Dendritic cell treated with granulocyte-macrophage colony-stimulating factor and Interleukin-4, amounts not matched to agents 40 ng/mL and 50 ng/mL, for 4 days (primary cell): ENCODE measurements around the gene LRP6.

ENCODE experiments used
- H3K27ac Mint-ChIP-seq: one replicate; pipeline ENCODE4 v1.8.0; 2022; ENCODE audit warnings: mild to moderate bottlenecking, mixed read lengths
- H3K27me3 Mint-ChIP-seq: one replicate; pipeline ENCODE4 v1.8.0; 2022; ENCODE audit warnings: mild to moderate bottlenecking, mixed read lengths
- H3K36me3 Mint-ChIP-seq: one replicate; pipeline ENCODE4 v1.8.0; 2022; ENCODE audit warnings: low read depth, mixed read lengths
- H3K4me1 Mint-ChIP-seq: one replicate; pipeline ENCODE4 v1.8.0; 2022; ENCODE audit warnings: low read depth, mixed read lengths
- H3K4me3 Mint-ChIP-seq: one replicate; pipeline ENCODE4 v1.8.0; 2022; ENCODE audit warnings: mild to moderate bottlenecking, moderate library complexity, mixed read lengths
- H3K9me3 Mint-ChIP-seq: one replicate; pipeline ENCODE4 v1.8.0; 2022; ENCODE audit warnings: mixed read lengths
- intact Hi-C: fragments of 100-400 bp; cut with micrococcal nuclease; formaldehyde crosslinking; loops from one replicate; pipeline ENCODE4 v1.15.0; 2022

Gene LRP6

GRCh38 chr12:12214635-12215131 lies 52.2 kb downstream of the LRP6 start:
- no peaks in the 10 kb centered on the region for H3K4me1 Mint-ChIP-seq
- H3K27ac Mint-ChIP-seq = no peak overlapping the region
- H3K9me3 Mint-ChIP-seq = no peaks in the 10 kb centered on the region
- no peak overlapping the region for H3K4me3 Mint-ChIP-seq
- peaks cover 2% of the 10 kb centered on the region for H3K27me3 Mint-ChIP-seq
- intact Hi-C loops = no loop called here
- no peaks in the 10 kb centered on the region for H3K36me3 Mint-ChIP-seq

GRCh38 chr12:12214201-12214600 lies 52.6 kb downstream of the LRP6 start:
- Mint-ChIP-seq H3K4me1 (no peaks in the 10 kb centered on the region), H3K36me3 (no peaks in the 10 kb centered on the region), H3K4me3 (no peak overlapping the region), H3K9me3 (no peaks in the 10 kb centered on the region), H3K27ac (no peak overlapping the region), H3K27me3 (peaks cover 2% of the 10 kb centered on the region)
- intact Hi-C loops = no loop called here

- Mint-ChIP-seq H3K36me3 (no peaks in the 10 kb centered on the region), H3K4me1 (no peaks in the 10 kb centered on the region), H3K27me3 (peaks cover under 1% of the 10 kb centered on the region), H3K9me3 (no peaks in the 10 kb centered on the region), H3K4me3 (no peak overlapping the region), H3K27ac (no peak overlapping the region)
- intact Hi-C loops = no loop called here
These were observed 54.1 kb downstream of the LRP6 start for GRCh38 chr12:12212769-12213168.

GRCh38 chr12:12210983-12211382 lies 55.9 kb downstream of the LRP6 start:
- H3K9me3 Mint-ChIP-seq = no peaks in the 10 kb centered on the region
- H3K4me3 Mint-ChIP-seq = no peak overlapping the region

GRCh38 chr12:12210416-12210815 lies 56.4 kb downstream of the LRP6 start:
- intact Hi-C loops = no loop called here
- no peaks in the 10 kb centered on the region for H3K4me1 Mint-ChIP-seq
- no peaks in the 10 kb centered on the region for H3K36me3 Mint-ChIP-seq
- H3K27me3 Mint-ChIP-seq = no peaks in the 10 kb centered on the region
- no peak overlapping the region for H3K27ac Mint-ChIP-seq
- no peaks in the 10 kb centered on the region for H3K9me3 Mint-ChIP-seq
- no peak overlapping the region for H3K4me3 Mint-ChIP-seq

More at GRCh38 chr12:12210983-12211382, 55.9 kb downstream of the LRP6 start:
- intact Hi-C loops = no loop called here
- H3K27me3 Mint-ChIP-seq = no peaks in the 10 kb centered on the region
- no peaks in the 10 kb centered on the region for H3K4me1 Mint-ChIP-seq
- H3K27ac Mint-ChIP-seq = no peak overlapping the region
- H3K36me3 Mint-ChIP-seq = no peaks in the 10 kb centered on the region

- Mint-ChIP-seq H3K27me3 (no peaks in the 10 kb centered on the region), H3K36me3 (no peaks in the 10 kb centered on the region), H3K27ac (no peak overlapping the region), H3K9me3 (no peaks in the 10 kb centered on the region), H3K4me1 (no peaks in the 10 kb centered on the region), H3K4me3 (no peak overlapping the region)
- intact Hi-C loops = no loop called here
These were observed 57.2 kb downstream of the LRP6 start for GRCh38 chr12:12209675-12210074.

GRCh38 chr12:12209043-12209442 lies 57.8 kb downstream of the LRP6 start:
- Mint-ChIP-seq H3K4me3 (no peak overlapping the region), H3K27ac (no peak overlapping the region), H3K27me3 (no peaks in the 10 kb centered on the region), H3K36me3 (no peaks in the 10 kb centered on the region), H3K4me1 (no peaks in the 10 kb centered on the region), H3K9me3 (no peaks in the 10 kb centered on the region)
- intact Hi-C loops = no loop called here

GRCh38 chr12:12207746-12208145 lies 59.1 kb downstream of the LRP6 start:
- no peaks in the 10 kb centered on the region for H3K36me3 Mint-ChIP-seq
- intact Hi-C loops = no loop called here
- H3K4me3 Mint-ChIP-seq = no peak overlapping the region
- H3K9me3 Mint-ChIP-seq = no peaks in the 10 kb centered on the region
- H3K4me1 Mint-ChIP-seq = no peaks in the 10 kb centered on the region
- H3K27me3 Mint-ChIP-seq = no peaks in the 10 kb centered on the region
- no peak overlapping the region for H3K27ac Mint-ChIP-seq

GRCh38 chr12:12206776-12207388 lies 60.0 kb downstream of the LRP6 start:
- intact Hi-C loops = no loop called here
- Mint-ChIP-seq H3K36me3 (no peaks in the 10 kb centered on the region), H3K27ac (no peak overlapping the region), H3K27me3 (no peaks in the 10 kb centered on the region), H3K9me3 (no peaks in the 10 kb centered on the region), H3K4me1 (no peaks in the 10 kb centered on the region), H3K4me3 (no peak overlapping the region)

GRCh38 chr12:12202747-12203146 lies 64.1 kb downstream of the LRP6 start:
- Mint-ChIP-seq H3K36me3 (no peaks in the 10 kb centered on the region), H3K4me1 (no peaks in the 10 kb centered on the region), H3K9me3 (peaks cover 9% of the 10 kb centered on the region), H3K27me3 (peaks cover 1% of the 10 kb centered on the region), H3K4me3 (no peak overlapping the region), H3K27ac (no peak overlapping the region)
- intact Hi-C loops = no loop called here

GRCh38 chr12:12202105-12202504 lies 64.7 kb downstream of the LRP6 start:
- Mint-ChIP-seq H3K27me3 (peaks cover 1% of the 10 kb centered on the region), H3K9me3 (peaks cover 14% of the 10 kb centered on the region), H3K36me3 (no peaks in the 10 kb centered on the region), H3K27ac (no peak overlapping the region), H3K4me1 (no peaks in the 10 kb centered on the region), H3K4me3 (no peak overlapping the region)
- intact Hi-C loops = no loop called here

GRCh38 chr12:12201274-12201758 lies 65.5 kb downstream of the LRP6 start:
- Mint-ChIP-seq H3K27me3 (peaks cover 1% of the 10 kb centered on the region), H3K4me3 (no peak overlapping the region), H3K4me1 (no peaks in the 10 kb centered on the region), H3K9me3 (peaks cover 22% of the 10 kb centered on the region), H3K36me3 (no peaks in the 10 kb centered on the region), H3K27ac (no peak overlapping the region)
- intact Hi-C loops = no loop called here

GRCh38 chr12:12200363-12200762 lies 66.5 kb downstream of the LRP6 start:
- Mint-ChIP-seq H3K27me3 (peaks cover 1% of the 10 kb centered on the region), H3K9me3 (peaks cover 25% of the 10 kb centered on the region), H3K4me1 (no peaks in the 10 kb centered on the region), H3K27ac (no peak overlapping the region), H3K4me3 (no peak overlapping the region), H3K36me3 (no peaks in the 10 kb centered on the region)
- intact Hi-C loops = no loop called here

- Mint-ChIP-seq H3K9me3 (peaks cover 25% of the 10 kb centered on the region), H3K4me3 (no peak overlapping the region), H3K4me1 (no peaks in the 10 kb centered on the region), H3K27me3 (peaks cover 4% of the 10 kb centered on the region), H3K36me3 (no peaks in the 10 kb centered on the region), H3K27ac (no peak overlapping the region)
- intact Hi-C loops = no loop called here
These were observed 68.7 kb downstream of the LRP6 start for GRCh38 chr12:12198124-12198523.

GRCh38 chr12:12197128-12197527 lies 69.7 kb downstream of the LRP6 start:
- H3K4me1 Mint-ChIP-seq = no peaks in the 10 kb centered on the region
- H3K27ac Mint-ChIP-seq = no peak overlapping the region
- H3K4me3 Mint-ChIP-seq = no peak overlapping the region
- peaks cover 25% of the 10 kb centered on the region for H3K9me3 Mint-ChIP-seq
- H3K36me3 Mint-ChIP-seq = no peaks in the 10 kb centered on the region
- intact Hi-C loops = no loop called here
- H3K27me3 Mint-ChIP-seq = peaks cover 4% of the 10 kb centered on the region
